Stimulated activated CD8-positive, alpha-beta memory T cell treated with anti-CD3 and anti-CD28 coated beads, Interleukin-15, amount 100 ng/mL, for 1 hour (primary cell): ENCODE data around the gene GDPGP1.
"Not testable (repeated sequence)": the region's sequence is repeated elsewhere in the genome, so short reads cannot be mapped to it uniquely, and the experiment has no call there.

Experiments used
- DNase-seq: peaks from one replicate; pipeline ENCODE4 v3.0.0-alpha.2; 2020; ENCODE audit warnings: low read depth

GDPGP1 gene

DNA sequence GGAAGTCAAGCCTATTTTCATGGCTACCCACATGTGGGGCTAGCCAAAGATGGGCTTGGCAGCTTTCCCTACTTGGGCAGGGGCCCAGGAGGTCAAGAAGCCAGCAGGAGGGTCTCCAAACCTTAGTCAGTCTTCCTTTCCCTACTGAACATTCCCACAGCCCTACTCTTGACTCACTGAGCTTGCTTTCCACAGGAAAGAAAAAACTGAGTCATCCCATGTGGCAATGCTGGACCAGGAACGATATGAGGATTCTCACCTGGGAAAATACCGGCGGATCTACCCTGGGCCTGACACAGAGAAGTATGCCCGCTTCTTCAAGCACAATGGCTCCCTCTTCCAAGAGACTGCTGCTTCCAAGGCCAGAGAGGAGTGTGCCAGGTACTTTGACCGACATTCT lies 27.8 kb downstream of the GDPGP1 start:
- DNase-seq: no peak

DNA sequence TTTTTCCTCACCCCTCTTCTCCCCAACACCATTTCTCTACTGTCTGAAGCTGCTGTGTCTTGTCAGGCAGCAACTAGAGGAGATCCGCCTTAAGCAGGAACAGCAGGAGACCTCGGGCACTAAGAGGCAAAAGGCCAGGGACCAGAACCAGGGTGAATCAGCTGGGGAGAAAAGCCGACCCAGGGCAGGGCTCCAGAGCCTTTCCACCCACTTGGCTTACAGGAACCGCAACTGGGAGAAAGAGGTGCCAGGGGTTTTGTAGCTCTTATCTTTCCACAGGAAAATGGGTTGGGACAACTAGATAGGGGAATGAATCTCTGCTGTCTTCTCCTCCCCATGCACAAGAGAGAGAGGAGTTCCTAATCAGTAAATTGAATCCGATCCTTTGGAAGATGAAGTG lies 28.4 kb downstream of the GDPGP1 start:
- no peak for DNase-seq

DNA sequence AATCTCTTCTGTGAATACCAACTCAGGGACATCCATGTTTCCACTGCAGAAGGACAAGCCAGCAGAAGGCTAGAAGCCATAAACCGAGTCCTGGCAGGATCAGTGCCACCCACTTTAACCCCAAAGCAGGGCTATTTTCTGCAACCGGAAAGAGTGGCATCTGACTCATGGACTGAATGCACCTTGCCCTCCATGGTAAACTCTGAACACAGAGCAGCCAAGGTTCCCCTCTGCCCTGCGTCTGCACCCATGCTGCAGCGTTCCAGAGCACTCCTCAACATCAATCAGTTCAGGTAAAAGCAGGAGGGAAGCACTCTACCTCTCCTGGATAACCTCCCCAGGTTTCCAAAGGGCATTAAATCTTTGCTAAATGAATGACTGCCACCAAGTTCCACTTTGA lies 30.7 kb downstream of the GDPGP1 start:
- no peak for DNase-seq

- DNase-seq: peak; percentile 89
Measured at GRCh38 chr15:90265271-90266060, 31.5 kb downstream of the GDPGP1 start, which contains the start of gene NGRN. TSS of gene NGRN (plus strand) at chr15:90265672. CDS start at chr15:90265713, 41 bp downstream.

DNA sequence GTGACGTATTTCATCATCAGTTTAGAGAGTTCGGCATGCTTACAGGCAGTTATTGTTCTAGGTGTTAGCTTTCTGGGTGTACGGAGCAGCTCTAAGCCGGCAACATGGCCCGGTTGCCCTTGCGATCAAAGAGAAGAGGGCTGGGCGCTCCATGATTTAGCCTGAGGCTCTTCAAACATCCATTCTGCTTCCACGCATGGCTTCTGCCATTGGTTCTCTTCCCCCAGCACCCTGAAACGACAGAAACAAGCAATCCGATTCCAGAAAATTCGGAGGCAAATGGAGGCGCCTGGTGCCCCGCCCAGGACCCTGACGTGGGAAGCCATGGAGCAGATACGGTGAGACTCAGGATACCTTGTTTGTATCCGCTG lies 32.0 kb downstream of the GDPGP1 start:
- DNase-seq: no peak

GRCh38 chr15:90266485-90266884 lies 32.5 kb downstream of the GDPGP1 start:
- no peak for DNase-seq

GRCh38 chr15:90268415-90268814 lies 34.4 kb downstream of the GDPGP1 start:
- no peak for DNase-seq

DNA sequence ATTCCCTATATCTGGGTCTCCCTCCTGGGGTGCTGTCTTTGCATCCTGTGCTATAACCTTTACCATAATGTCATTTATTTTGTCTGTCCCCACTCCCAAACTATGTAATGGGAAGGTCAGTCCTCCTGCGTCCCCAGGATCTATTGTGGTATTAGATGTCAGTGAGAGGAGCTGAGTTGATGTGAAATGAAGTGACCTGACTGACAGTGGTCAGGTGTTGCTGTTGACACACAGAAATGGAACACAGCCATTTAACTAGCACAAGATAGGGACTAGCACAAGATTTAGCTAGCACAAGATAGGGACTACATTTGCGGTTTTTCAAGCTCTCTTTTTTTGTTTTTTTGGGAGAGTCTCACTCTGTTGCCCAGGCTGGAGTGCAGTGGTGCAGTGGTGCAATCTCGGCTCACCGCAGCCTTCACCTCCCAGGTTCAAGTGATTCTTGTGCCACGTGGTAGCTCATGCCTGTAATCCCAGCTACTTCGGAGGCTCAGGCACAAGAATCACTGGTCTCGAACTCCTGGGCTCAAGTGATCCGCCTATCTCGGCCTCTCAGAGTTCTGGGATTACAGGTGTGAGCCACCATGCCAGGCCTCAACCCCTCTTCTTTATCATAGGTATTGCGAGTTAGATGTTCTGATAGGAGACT lies 36.6 kb downstream of the GDPGP1 start:
- no peak for DNase-seq

DNA sequence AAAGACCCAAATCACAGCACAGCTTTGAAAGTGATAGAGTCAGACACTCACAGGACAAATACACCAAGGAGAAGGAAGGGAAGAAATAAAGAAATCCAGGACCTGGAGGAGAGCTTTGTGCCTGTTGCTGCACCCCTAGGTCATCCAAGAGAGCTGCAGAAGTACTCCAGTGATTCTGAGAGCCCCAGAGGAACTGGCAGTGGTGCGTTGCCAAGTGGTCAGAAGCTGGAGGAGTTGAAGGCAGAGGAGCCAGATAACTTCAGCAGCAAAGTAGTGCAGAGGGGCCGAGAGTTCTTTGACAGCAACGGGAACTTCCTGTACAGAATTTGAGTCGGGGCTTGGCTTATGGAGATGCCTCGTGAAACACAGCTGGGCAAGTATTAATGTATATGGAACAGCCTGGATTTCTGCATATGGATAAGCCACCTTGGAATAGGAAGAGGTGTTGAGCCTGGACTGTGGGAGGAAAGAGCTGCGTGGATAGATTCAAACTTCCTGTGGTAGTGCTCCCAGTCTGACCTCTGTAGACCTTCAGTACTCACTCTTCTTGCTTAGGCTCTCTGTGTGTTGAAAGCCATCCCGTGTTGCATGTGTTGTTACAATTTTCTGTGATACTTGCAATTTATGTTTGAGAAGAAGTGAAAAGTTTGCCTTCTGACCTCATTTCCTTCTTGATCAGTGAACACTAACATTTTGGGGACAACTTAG lies 37.6 kb downstream of the GDPGP1 start:
- DNase-seq: no peak

GRCh38 chr15:90278467-90278866 lies 44.5 kb downstream of the GDPGP1 start:
- DNase-seq: not testable (repeated sequence)

DNA sequence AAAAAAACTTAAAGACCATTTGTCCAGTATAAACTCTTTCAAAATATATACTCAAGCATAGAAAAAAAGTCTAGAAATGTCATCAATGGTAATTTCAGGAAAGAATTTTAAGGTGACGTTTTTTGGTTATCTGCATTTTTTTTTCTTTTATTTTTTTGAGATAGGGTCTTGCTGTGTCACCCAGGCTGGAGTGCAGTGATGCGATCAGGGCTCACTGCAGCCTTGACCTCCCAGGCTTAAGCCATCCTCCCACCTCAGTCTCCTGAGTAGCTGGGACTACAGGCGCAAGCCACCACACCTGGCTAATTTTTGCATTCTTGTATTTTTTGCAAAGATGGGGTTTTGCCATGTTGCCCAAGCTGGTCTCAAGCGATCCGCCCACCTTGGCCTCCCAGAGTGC lies 46.7 kb downstream of the GDPGP1 start:
- DNase-seq: not testable (repeated sequence)

DNA sequence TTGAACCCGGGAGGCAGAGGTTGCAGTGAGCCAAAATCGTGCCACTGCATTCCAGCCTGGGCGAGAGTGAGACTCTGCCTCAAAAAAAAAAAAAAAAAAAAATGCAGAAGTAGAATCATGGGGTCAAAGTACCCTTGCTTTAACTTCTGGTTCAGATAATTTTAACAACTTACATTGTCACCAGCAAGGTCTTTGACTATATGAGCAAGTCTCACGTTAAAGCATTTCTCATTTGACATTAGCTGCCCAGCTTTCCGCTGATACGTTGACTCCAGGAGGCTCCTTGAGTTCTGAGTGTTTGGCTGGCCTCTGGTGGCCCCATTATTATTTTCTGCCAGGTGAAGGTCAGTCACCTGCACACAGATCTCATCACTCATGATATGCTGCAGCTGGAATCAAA lies 47.6 kb downstream of the GDPGP1 start:
- not testable (repeated sequence) for DNase-seq

- no peak for DNase-seq
Measured at GRCh38 chr15:90286678-90287077, 52.7 kb downstream of the GDPGP1 start.

- no peak for DNase-seq
Measured at GRCh38 chr15:90287101-90287500, 53.1 kb downstream of the GDPGP1 start.

GRCh38 chr15:90287946-90288345 lies 53.9 kb downstream of the GDPGP1 start:
- DNase-seq: no peak

GRCh38 chr15:90291679-90292356 lies 57.8 kb downstream of the GDPGP1 start:
- no peak for DNase-seq

DNA sequence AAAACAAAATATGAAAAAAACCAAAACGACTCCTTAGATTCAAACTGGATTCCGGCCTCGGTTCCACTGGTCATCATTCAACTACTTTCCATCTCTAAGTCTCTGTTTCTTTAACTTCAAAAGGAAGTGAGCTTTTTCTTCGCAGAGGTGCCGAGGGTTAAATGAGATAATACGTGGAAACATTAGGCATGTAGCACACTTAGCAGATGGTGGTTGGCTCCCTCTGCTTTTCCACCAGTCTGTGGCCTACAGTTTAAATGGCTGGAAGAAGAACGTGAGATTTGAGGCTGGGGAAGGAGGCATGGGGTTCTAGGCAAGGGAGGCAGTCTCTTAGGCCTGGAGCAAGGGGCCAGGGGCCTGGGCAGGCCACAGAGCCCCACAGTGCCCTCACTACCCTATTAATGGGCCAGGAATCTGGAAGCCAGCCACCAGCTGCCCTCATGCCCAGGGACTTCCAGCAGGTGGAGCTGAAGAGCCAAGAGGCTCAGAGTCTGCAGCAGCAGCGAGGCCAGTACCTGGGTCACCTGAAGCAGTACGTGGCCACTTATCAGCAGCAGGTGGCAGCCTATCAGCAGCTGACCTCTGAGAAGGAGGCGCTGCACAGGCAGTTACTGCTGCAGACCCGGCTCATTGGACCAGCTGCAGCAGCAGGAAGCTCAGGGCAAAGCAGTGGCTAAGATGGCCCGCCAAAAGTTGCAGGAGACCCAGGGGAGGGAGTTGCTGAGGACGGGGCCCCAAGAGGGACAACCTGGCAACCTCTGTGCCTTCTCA lies 59.2 kb downstream of the GDPGP1 start:
- peak; percentile 51 for DNase-seq

DNA sequence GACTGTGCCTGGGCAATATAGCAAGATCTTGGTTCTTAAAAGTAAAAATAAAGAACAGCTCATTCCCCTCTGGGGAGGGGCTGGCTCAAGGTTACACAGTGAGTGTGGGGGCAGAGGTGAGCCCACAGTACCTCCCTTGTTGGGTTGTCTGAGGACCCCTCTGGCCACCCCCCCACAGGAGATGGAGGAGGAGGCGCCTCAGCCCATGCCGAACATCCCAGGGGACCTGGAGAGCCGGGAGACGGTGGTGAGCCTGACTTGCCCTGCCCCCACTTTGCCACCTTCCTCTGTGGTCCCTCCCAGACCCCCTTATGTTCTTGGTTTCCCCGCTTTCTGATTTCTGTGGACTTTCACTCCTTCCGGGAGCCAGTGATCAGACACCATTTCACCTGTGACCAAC lies 60.1 kb downstream of the GDPGP1 start:
- no peak for DNase-seq

GRCh38 chr15:90294601-90295269 lies 60.7 kb downstream of the GDPGP1 start:
- DNase-seq: no peak

DNA sequence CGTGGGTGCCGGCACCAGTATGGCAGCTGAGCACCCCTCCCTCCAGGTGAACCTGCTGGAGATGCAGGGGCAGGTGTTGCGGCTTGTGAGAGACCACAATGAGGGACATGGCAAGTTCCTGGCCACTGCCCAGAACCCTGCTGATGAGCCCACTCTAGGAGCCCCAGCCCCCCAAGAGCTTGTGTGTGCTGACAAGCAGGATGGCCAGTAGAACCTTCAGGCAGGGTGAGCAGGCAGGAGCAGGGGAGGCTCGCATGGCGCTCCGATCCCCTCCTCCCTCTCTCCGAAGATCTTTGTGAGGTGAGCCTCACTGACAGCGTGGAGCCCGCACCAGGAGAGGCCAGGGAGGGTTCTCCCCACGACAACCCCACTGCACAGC lies 61.2 kb downstream of the GDPGP1 start:
- no peak for DNase-seq
